ENCODE measurements around the gene UFSP2. TPM values are rescaled to one million over a fixed set of nuclear protein-coding genes. Genes with fewer than 3 reads are reported as not detected.

UFSP2 gene
- total and polyA plus RNA-seq, 7 donors = 15.0 to 56.0 (median 31.3) TPM

DNA sequence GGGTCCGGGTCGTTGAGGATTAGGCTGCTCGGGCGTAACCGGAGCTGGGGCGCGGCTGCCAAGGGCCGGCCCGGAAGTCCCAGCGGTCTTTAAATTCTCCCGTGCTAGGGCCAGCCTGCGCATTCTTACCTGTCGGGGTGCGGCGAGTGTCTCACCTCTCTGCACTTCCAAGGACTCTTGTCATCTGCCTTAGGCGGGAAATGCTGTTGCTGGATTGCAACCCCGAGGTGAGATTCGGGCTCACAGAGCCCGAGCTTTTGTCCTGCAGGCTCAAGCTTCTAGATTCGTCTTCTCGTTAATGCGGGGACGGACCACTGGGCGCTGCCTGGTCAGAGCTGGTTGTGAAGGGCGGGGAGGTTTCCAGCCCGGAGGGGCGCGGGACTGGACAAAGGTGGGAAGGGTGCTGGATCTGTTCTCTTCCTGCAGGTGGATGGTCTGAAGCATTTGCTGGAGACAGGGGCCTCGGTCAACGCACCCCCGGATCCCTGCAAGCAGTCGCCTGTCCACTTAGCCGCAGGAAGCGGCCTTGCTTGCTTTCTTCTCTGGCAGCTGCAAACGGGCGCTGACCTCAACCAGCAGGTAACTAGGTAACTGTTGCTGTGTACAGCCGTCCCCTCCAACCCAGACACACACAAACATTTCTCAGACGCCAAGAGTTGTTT is 28.9 kb downstream of the UFSP2 start, which contains the start of gene ANKRD37:
TSS of gene ANKRD37 (plus strand) at position 118 of the 662 bp plus-strand sequence. CDS start at position 201, 83 bp downstream.
- peak within 1 kb of the TSS; percentile 94 to 100 (median 98) for H3K27ac ChIP-seq
- 3 to 14% methylated on average over 38 of the region's 38 CpGs for WGBS, 2 donors
- DNase-seq = no peak
- H3K36me3 ChIP-seq = peaks cover 0 to 28% (median 4%) of the 10 kb centered on the region in 4 donors
- intact Hi-C loops (cut with DNase I) = loop anchor here (1.0 to 10.0 kb wide), 4 partner anchors 28 to 252 kb away; partner anchors contain the start of genes CFAP97, SLC25A4 and UFSP2
- peaks cover 0 to 38% (median 11%) of the 10 kb centered on the region in 4 donors for H3K4me1 ChIP-seq
- TF ChIP-seq POLR2A (IDR thresholded peaks at IDR 0.05) (peak in 1 of 2 donors; percentile 42), EP300 (IDR thresholded peaks at IDR 0.05) (no peak)
- H3K27me3 ChIP-seq = no peaks in the 10 kb centered on the region
- H3K4me3 ChIP-seq = peak within 1 kb of the TSS; percentile 55 to 80 (median 72)
- H3K9me3 ChIP-seq = no peaks in the 10 kb centered on the region

DNA sequence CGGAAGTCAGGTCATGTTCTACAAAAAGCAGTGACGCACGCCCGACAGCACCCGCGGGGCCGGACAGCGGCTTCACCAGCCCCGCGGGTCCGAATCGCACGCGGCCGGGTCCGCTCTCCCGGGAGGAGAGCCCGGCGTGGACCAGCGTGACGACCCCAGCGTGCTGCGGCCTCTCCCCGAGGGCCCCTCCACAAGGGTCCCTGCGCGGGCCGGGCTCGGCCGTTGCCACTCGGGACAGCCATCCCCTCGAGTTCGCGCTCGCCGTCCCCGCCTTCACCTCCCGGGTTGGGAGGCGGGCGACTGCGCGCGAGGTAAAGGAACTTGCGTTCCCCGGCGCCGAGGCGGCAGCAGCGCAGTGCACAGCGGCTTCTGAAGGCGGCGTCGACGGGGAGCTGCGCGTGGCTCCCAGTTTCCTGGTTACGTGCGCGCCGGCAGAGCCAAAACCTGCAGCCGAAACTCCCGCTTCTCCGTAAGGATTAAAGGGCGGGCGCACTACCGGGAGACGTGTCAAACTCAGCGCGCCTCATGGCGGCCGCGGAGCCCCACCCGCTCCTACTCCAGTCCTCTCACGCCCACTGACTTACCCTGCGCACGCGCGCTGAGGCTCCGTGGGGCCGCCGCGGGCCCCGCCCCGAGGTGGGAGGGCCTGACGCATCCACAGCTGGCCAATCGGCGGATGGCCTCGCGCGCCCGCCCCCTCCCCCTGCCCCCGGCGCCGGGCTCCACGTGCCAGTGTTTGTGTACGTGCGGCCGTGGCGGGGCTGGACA is 29.6 kb downstream of the UFSP2 start:
- peaks cover 0 to 21% (median 4%) of the 10 kb centered on the region in 4 donors for H3K36me3 ChIP-seq
- DNase-seq = peak; percentile 99
- TF ChIP-seq POLR2AphosphoS5 (IDR thresholded peaks at IDR 0.05) (peak; percentile 88 to 94 (median 91)), POLR2A (IDR thresholded peaks at IDR 0.05) (peak; percentile 59 to 65), EP300 (IDR thresholded peaks at IDR 0.05) (peak in 3 of 4 donors; percentile 70 to 94 (median 85))
- TF ChIP-seq, protein P1, sequence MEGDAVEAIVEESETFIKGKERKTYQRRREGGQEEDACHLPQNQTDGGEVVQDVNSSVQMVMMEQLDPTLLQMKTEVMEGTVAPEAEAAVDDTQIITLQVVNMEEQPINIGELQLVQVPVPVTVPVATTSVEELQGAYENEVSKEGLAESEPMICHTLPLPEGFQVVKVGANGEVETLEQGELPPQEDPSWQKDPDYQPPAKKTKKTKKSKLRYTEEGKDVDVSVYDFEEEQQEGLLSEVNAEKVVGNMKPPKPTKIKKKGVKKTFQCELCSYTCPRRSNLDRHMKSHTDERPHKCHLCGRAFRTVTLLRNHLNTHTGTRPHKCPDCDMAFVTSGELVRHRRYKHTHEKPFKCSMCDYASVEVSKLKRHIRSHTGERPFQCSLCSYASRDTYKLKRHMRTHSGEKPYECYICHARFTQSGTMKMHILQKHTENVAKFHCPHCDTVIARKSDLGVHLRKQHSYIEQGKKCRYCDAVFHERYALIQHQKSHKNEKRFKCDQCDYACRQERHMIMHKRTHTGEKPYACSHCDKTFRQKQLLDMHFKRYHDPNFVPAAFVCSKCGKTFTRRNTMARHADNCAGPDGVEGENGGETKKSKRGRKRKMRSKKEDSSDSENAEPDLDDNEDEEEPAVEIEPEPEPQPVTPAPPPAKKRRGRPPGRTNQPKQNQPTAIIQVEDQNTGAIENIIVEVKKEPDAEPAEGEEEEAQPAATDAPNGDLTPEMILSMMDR (IDR thresholded peaks at IDR 0.05) = no peak
- peaks cover 0 to 38% (median 11%) of the 10 kb centered on the region in 4 donors for H3K4me1 ChIP-seq
- 0% methylated on average over 98 of the region's 98 CpGs for WGBS, 2 donors
- intact Hi-C loops (cut with DNase I) = loop anchor here (1.0 to 10.0 kb wide), 5 partner anchors 29 to 251 kb away; partner anchors contain the start of genes CFAP97, SLC25A4 and UFSP2
- H3K27ac ChIP-seq = peak overlapping the region; percentile 94 to 100 (median 98)
- no peaks in the 10 kb centered on the region for H3K27me3 ChIP-seq
- H3K4me3 ChIP-seq = peak overlapping the region; percentile 55 to 80 (median 72)
- no peaks in the 10 kb centered on the region for H3K9me3 ChIP-seq

DNA sequence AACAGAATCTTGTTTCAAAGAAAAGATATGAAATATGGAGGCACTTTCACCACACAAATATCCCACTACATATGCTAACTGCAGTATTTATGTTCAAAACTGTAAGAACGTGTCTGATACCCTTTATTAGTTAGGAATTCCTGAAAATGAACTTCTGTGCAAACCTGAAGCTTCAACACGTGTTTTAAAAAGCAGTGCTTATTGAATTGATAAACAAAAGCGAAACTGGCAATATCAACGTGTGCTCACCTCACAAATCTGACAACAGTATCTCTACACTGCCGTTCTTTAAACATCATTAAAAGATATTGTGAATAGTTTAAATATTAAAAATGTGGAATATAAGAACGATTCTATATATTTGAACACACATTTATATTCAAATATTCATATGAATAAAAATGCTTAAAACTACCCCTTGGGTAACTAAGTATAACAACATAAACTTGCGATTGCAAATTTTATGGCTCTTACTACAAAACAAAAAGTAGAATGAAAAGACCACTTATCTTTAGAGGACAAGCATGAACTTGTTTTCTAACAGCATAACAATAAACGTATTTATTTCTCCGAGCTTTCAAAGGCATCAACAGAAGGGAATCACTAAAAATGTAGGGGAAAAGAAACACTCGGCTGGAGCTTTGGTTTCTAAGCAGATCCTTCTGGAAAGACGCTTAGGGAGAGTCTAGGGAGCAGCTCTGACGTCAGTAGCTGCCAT is 30.4 kb downstream of the UFSP2 start, which contains the start of gene LRP2BP:
TSS of gene LRP2BP (minus strand) at position 687 of the 718 bp plus-strand sequence. CDS start 17,738 bp downstream, outside the sequence.
- Histone ChIP-seq H3K9me3 (no peaks in the 10 kb centered on the region), H3K27me3 (no peaks in the 10 kb centered on the region), H3K4me1 (peaks cover 0 to 38% (median 11%) of the 10 kb centered on the region in 4 donors), H3K4me3 (peak within 1 kb of the TSS; percentile 55 to 80 (median 72)), H3K36me3 (peaks cover 0 to 13% (median 3%) of the 10 kb centered on the region in 4 donors), H3K27ac (peak within 1 kb of the TSS; percentile 94 to 100 (median 98))
- peak in 1 of 2 donors; percentile 43 for TF ChIP-seq POLR2A (IDR thresholded peaks at IDR 0.05)
- TF ChIP-seq POLR2AphosphoS5 (IDR thresholded peaks at IDR 0.05) = peak in 1 of 4 donors; percentile 87
- TF ChIP-seq EP300 (IDR thresholded peaks at IDR 0.05) = no peak
- TF ChIP-seq, protein P1 (IDR thresholded peaks at IDR 0.05) = no peak
- 2 to 5% methylated on average over 12 of the region's 12 CpGs for WGBS, 2 donors
- DNase-seq = no peak
- intact Hi-C loops (cut with DNase I) = loop anchor here (2.0 to 10.0 kb wide), 3 partner anchors 49 to 251 kb away; partner anchors contain the start of gene SLC25A4

DNA sequence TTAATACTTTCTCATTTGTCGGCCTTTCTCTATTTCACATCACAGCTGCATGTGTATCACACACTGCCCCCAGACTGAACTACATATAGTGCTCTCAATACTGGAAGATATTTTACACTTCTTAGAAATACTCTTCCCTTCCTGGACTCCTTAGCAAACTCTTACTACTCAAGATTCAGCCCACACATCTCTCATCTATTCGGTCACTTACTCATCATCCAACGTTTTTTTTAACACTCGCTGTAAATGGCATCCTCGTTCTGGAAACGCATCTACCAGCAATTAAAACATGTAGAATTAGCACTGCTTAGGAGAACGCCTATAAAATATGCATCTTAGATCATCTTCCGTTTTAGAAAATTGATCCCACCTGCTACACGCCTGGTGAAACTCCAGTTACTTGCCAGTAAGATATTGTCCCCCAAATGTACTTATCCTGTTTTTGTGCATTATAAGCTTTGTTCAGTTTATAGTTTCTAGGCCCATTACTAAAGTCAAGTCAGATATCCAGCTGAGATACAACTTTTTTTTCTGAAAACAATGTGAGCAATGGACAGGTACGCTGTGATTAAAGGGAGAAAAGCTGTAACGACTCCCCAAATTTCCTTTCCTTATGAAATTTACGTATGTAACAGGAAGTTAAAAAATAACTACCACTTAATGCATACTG is 31.1 kb downstream of the UFSP2 start:
- TF ChIP-seq POLR2A (IDR thresholded peaks at IDR 0.05) = no peak
- TF ChIP-seq EP300 (IDR thresholded peaks at IDR 0.05) = no peak
- TF ChIP-seq, protein P1 (IDR thresholded peaks at IDR 0.05) = no peak
- no peak for TF ChIP-seq POLR2AphosphoS5 (IDR thresholded peaks at IDR 0.05)
- H3K9me3 ChIP-seq = no peaks in the 10 kb centered on the region
- no peaks in the 10 kb centered on the region for H3K27me3 ChIP-seq
- peaks cover 0 to 38% (median 11%) of the 10 kb centered on the region in 4 donors for H3K4me1 ChIP-seq
- H3K4me3 ChIP-seq = peak overlapping the region; percentile 55 to 80 (median 72)
- peaks cover 0 to 6% (median 0%) of the 10 kb centered on the region in 4 donors for H3K36me3 ChIP-seq
- DNase-seq = no peak
- 60 to 68% methylated on average over 12 of the region's 12 CpGs for WGBS, 2 donors
- intact Hi-C loops (cut with DNase I) = loop anchor here (2.0 to 10.0 kb wide), 3 partner anchors 48 to 250 kb away; partner anchors contain the start of gene SLC25A4
- H3K27ac ChIP-seq = peak overlapping the region; percentile 94 to 100 (median 98)

All from sigmoid colon (tissue), 7 donors.